Heart left ventricle (tissue), 13 donors: ENCODE measurements around the gene BAX.
"Not testable (repeated sequence)": the region's sequence is repeated elsewhere in the genome, so short reads cannot be mapped to it uniquely, and the experiment has no call there.

Experiments used
- POLR2A ChIP-seq, 2 donors: fragments of 450-650 bp; IDR thresholded peaks; one replicate each; pipeline ENCODE4 v1.6.1; 2017; ENCODE audit warnings: antibody characterized with exemption in 2 of 2, mild to moderate bottlenecking in 2 of 2, moderate library complexity in 2 of 2
- TF ChIP-seq, protein P1 (sequence below), 12 donors: fragments of 200-600 bp; sonication (generic) in 4 of 12; IDR thresholded peaks; one replicate each; pipeline versions ENCODE4 v1.5.0 to v1.8.0; 2018 to 2022; ENCODE audit warnings: antibody characterized with exemption in 12 of 12, mild to moderate bottlenecking in 5 of 12
- donor health status: ischemic (EF 13 %, LVEDD 7.1; RV severe dilation, severe dysfunction).
- donor health status: DM: no; HTN: yes; CAD: no.
- donor health status: DM: no; HTN: no; CAD: no.
- donor health status: ischemic (EF 25% LVEDD 6.9; RV normal size, moderate dysfunction).
- donor health status: ischemic (EF 25% LVEDD 5.7; RV mildly dilated, moderate dysfunction).
- donor health status: ischemic (EF 35%, LVEDD 5.7; RV mildly dilated, moderate dysfunction).
- donor health status: nonischemic (EF 11% LVEDD 7.7; RV severe dilation, severe dysfunction).
- donor health status: DM: yes; HTN: yes; CAD: no.
- donor health status: PGD.
- donor health status: ischemic (EF 29% LVEDD 5.4; RV normal size, mild dysfunction).
- donor health status: nonischemic (EF 23%, LVEDD 6.1; RV moderate dilation, normal function).

DNA sequence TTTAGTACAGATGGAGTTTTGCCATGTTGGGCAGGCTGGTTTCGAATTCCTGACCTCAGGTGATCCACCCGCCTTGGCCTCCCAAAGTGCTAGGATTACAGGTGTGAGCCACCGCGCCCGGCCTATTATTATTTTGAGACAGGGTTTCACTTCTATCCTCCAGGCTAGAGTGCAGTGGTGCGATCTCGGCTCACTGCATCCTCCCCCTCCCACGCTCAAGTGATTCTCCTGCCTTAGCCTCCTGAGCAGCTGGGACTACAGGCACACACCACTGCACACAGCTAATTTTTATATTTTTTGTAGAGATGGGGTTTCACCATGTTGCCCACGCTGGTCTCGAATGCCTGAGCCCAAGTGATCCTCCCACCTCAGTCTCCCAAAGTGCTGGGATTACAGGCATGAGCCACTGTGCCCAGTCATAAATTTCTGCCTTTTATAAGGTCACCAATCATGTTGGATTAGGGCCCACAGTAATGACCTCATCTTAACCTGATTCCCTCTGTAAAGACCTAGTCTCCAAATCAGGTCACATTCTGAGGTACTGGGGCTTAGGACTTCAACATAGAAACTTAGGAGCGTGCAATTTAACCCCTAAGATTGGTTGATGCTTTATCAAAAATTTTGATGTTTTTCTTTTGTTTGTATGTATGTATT is 45.1 kb upstream of the BAX start:
- TF ChIP-seq, protein P1, sequence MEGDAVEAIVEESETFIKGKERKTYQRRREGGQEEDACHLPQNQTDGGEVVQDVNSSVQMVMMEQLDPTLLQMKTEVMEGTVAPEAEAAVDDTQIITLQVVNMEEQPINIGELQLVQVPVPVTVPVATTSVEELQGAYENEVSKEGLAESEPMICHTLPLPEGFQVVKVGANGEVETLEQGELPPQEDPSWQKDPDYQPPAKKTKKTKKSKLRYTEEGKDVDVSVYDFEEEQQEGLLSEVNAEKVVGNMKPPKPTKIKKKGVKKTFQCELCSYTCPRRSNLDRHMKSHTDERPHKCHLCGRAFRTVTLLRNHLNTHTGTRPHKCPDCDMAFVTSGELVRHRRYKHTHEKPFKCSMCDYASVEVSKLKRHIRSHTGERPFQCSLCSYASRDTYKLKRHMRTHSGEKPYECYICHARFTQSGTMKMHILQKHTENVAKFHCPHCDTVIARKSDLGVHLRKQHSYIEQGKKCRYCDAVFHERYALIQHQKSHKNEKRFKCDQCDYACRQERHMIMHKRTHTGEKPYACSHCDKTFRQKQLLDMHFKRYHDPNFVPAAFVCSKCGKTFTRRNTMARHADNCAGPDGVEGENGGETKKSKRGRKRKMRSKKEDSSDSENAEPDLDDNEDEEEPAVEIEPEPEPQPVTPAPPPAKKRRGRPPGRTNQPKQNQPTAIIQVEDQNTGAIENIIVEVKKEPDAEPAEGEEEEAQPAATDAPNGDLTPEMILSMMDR (IDR thresholded peaks at IDR 0.05), result not testable (repeated sequence)
- TF ChIP-seq POLR2A (IDR thresholded peaks at IDR 0.05), result not testable (repeated sequence)
